PC-9 (cell line): ENCODE results near the gene THADA. TPM values are rescaled to one million over a fixed set of nuclear protein-coding genes. Genes with fewer than 3 reads are reported as not detected.
A peak's percentile ranks its signal among the peaks of the same experiment; 100 is the strongest.

ENCODE experiments used
- Bru-seq: library from RNA; stranded (reverse); fragments of 400-500 nt; gene quantifications from one replicate; lab custom pipeline; 2021; lab: Mats Ljungman, UMichigan
- BruChase-seq, 2 experiments: library from RNA; stranded (reverse); fragments of 400-500 nt; gene quantifications; one replicate each; lab custom pipeline; 2021; lab: Mats Ljungman, UMichigan
- BruUV-seq: library from RNA; stranded (reverse); fragments of 400-500 nt; replicated peaks from 2 replicates; lab custom pipeline; 2021; lab: Mats Ljungman, UMichigan
- CTCF ChIA-PET: fragments of 300-600 bp; sonication (Branson Sonifier 250); formaldehyde crosslinking; loops from one replicate; lab custom pipeline; 2022; ENCODE audit warnings: antibody characterized with exemption; lab: Charles Lee
- POLR2A ChIA-PET: fragments of 300-600 bp; sonication (Branson Sonifier 250); formaldehyde crosslinking; loops from one replicate; lab custom pipeline; 2022; ENCODE audit warnings: antibody characterized with exemption; ENCODE audit not compliant: unreplicated experiment; lab: Charles Lee
- DNase-seq, 2 experiments: peaks; one replicate each; pipeline versions ENCODE4 v3.0.0 to v3.0.0-alpha.2; 2015 to 2022; ENCODE audit warnings: mixed read lengths in 1 of 2
- H2AFZ ChIP-seq: fragments of 200-600 bp; sonication (generic); 2 replicates; pipeline ENCODE4 v1.8.1; 2017; ENCODE audit warnings: antibody characterized with exemption
- H3F3A ChIP-seq: fragments of 200-600 bp; sonication (generic); 2 replicates; pipeline ENCODE4 v1.8.1; 2017; ENCODE audit warnings: antibody characterized with exemption, mild to moderate bottlenecking, low read depth; ENCODE audit not compliant: insufficient read depth
- H3K27ac ChIP-seq: fragments of 200-600 bp; sonication (generic); 2 replicates; pipeline ENCODE4 v1.6.1; 2016; ENCODE audit warnings: mixed run types
- H3K27me3 ChIP-seq: fragments of 200-600 bp; sonication (generic); 2 replicates; pipeline ENCODE4 v1.6.1; 2016; ENCODE audit warnings: low read depth, mixed run types; ENCODE audit not compliant: insufficient read depth
- H3K36me3 ChIP-seq: fragments of 200-600 bp; sonication (generic); 2 replicates; pipeline ENCODE4 v1.6.1; 2016; ENCODE audit warnings: low read depth, mixed run types
- H3K4me1 ChIP-seq: fragments of 200-600 bp; sonication (generic); replicated peaks from 2 replicates; pipeline ENCODE4 v1.6.1; 2016; ENCODE audit warnings: mixed run types; ENCODE audit not compliant: insufficient read depth
- H3K4me2 ChIP-seq: fragments of 200-600 bp; sonication (generic); 2 replicates; pipeline ENCODE4 v1.6.1; 2017; ENCODE audit warnings: mixed run types
- H3K4me3 ChIP-seq: fragments of 200-600 bp; sonication (generic); 2 replicates; pipeline ENCODE4 v1.6.1; 2016; ENCODE audit warnings: mixed run types
- H3K79me2 ChIP-seq: fragments of 200-600 bp; sonication (generic); 2 replicates; pipeline ENCODE4 v1.6.1; 2017; ENCODE audit warnings: low read depth, mixed run types
- H3K9me2 ChIP-seq: fragments of 200-600 bp; sonication (generic); 2 replicates; pipeline ENCODE4 v1.8.1; 2017; ENCODE audit warnings: mild to moderate bottlenecking; ENCODE audit not compliant: insufficient read depth
- H3K9me3 ChIP-seq: fragments of 200-600 bp; sonication (generic); 2 replicates; pipeline ENCODE4 v1.8.1; 2016; ENCODE audit warnings: low read depth; ENCODE audit not compliant: insufficient read depth
- H4K20me1 ChIP-seq: fragments of 200-600 bp; sonication (generic); 2 replicates; pipeline ENCODE4 v1.8.1; 2017; ENCODE audit not compliant: insufficient read depth
- CTCF ChIP-seq: fragments of 200-600 bp; sonication (generic); conservative IDR thresholded peaks from 2 replicates; pipeline ENCODE4 v1.6.1; 2017; ENCODE audit warnings: mixed run types, antibody characterized with exemption, mild to moderate bottlenecking, moderate library complexity
- EZH2 ChIP-seq: fragments of 200-600 bp; sonication (generic); IDR thresholded peaks from 2 replicates; pipeline ENCODE4 v1.8.0; 2017; ENCODE audit warnings: antibody characterized with exemption, low read depth
- intact Hi-C: fragments of 100-400 bp; cut with micrococcal nuclease; formaldehyde crosslinking; loops from one replicate; pipeline ENCODE4 v1.10.0; 2022; ENCODE audit not compliant: unreplicated experiment
- long read RNA-seq: library from polyadenylated mRNA; stranded (forward); transcript quantifications from one replicate; pipeline ENCODE4 v2.0.0, GENCODE V29; 2022
- total RNA-seq: library from RNA; stranded (reverse); gene quantifications from 2 replicates; pipeline ENCODE4 v1.2.3, GENCODE V29; 2021

Gene THADA, protein sequence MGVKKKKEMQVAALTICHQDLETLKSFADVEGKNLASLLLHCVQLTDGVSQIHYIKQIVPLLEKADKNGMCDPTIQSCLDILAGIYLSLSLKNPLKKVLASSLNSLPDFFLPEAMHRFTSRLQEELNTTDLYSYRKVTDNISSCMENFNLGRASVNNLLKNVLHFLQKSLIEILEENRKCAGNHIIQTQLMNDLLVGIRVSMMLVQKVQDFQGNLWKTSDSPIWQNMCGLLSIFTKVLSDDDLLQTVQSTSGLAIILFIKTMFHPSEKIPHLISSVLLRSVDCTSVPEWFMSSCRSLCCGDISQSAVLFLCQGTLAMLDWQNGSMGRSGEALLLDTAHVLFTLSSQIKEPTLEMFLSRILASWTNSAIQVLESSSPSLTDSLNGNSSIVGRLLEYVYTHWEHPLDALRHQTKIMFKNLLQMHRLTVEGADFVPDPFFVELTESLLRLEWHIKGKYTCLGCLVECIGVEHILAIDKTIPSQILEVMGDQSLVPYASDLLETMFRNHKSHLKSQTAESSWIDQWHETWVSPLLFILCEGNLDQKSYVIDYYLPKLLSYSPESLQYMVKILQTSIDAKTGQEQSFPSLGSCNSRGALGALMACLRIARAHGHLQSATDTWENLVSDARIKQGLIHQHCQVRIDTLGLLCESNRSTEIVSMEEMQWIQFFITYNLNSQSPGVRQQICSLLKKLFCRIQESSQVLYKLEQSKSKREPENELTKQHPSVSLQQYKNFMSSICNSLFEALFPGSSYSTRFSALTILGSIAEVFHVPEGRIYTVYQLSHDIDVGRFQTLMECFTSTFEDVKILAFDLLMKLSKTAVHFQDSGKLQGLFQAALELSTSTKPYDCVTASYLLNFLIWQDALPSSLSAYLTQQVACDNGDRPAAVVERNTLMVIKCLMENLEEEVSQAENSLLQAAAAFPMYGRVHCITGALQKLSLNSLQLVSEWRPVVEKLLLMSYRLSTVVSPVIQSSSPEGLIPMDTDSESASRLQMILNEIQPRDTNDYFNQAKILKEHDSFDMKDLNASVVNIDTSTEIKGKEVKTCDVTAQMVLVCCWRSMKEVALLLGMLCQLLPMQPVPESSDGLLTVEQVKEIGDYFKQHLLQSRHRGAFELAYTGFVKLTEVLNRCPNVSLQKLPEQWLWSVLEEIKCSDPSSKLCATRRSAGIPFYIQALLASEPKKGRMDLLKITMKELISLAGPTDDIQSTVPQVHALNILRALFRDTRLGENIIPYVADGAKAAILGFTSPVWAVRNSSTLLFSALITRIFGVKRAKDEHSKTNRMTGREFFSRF (N-terminal part only)
- total RNA-seq (28.1 and 30.5 TPM in 2 replicates), Bru-seq, nascent RNA (percentile 68 among the genes with signal in this experiment), BruChase-seq, experiment 1, labeled RNA remaining after a 2-hour chase (percentile 55 among the genes with signal in this experiment), BruChase-seq, experiment 2, labeled RNA remaining after a 6-hour chase (percentile 54 among the genes with signal in this experiment)
- long read RNA-seq, full-length matches to known transcripts = 2 of 33 reads
- long read RNA-seq, partial matches to known transcripts = 17 of 33 reads
- long read RNA-seq, other reads (novel, unspliced or antisense) = 14 of 33 reads

DNA sequence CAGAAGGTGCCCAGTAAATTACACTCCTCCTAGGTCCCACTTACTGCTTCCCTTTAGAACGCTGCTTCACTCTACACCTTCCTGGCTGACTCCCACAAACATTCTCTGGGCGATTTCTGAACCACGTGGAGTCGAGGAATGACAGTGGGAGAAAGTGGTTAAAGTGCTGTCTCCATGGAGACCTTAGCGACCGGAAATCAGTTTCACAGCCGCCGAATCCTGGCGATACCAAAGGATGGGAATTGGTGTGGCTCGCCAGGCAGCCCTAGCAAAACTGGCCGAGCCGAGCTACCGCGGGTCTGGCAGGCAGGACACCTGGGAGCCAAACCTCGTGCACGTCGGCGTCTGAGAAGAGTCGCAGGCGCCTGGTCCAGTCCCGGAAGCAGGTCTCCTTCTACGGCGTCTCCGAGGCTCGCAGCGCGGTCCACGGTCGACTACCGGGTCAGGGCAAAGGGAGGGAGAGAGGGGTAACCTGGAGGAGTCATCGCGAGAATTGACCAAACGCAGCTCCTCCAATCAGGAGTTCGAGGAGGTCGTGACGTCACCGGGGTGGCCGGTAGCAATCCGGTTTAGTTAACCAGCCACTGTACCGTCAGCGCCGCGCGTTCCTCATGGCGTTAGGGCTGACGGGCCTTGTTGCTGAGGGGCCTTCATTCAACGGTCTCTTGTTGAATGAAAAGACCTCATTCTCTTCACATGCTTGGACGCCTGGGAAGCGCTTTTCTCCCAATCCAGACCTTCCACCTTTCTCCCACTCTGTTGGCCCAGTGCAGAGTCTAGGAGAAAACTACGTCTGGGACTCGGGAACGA, at the start of gene THADA:
THADA (minus strand) TSS at position 436 of the 810 bp plus-strand sequence. CDS start 3,646 bp downstream, outside the sequence.
- Histone ChIP-seq H3K79me2 (peaks cover 31% of the 10 kb centered on the region), H3K4me2 (peak within 1 kb of the TSS; percentile 85), H3K27me3 (no peaks in the 10 kb centered on the region), H2AFZ (peak within 1 kb of the TSS; percentile 95), H3K9me3 (no peaks in the 10 kb centered on the region), H3K36me3 (peaks cover 6% of the 10 kb centered on the region; the same call in 1 of the 2 replicates), H3K4me3 (peak within 1 kb of the TSS; percentile 85), H3F3A (peaks cover 5% of the 10 kb centered on the region; the same call in 1 of the 2 replicates), H3K4me1 (peaks cover 12% of the 10 kb centered on the region), H3K27ac (peak within 1 kb of the TSS; percentile 87), H4K20me1 (no peaks in the 10 kb centered on the region), H3K9me2 (no peaks in the 10 kb centered on the region)
- no peak for TF ChIP-seq CTCF
- no peak for TF ChIP-seq EZH2
- ChIA-PET POLR2A (interaction anchor here (0.5 to 1.4 kb wide), 9 partner anchors 10 to 1483 kb away, joined by 3 to 16 read pairs (median 4); partner anchors contain the start of gene PLEKHH2), CTCF (no interaction called here)
- peak; percentile 98 to 99 for DNase-seq
- intact Hi-C loops = no loop called here
- BruUV-seq = TSS peak; percentile 78

DNA sequence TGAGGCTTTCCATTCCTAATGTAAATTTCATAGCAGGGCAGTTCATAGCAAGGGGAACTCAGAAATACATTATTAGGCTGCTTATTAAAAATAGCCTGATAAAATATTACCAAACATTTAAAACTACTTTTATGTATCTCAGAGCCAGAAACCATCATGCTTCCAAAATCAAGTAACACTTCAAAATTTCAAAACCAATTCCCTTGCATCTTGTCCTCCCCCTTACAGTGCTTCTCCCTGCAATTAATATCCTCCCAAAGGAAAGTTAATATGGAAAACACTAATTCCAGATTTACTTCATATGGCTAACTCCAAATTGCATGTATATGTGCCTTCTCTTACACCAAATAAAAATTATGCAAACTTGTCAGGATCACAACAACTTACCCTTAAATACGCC, 47.8 kb upstream of the THADA start:
- Histone ChIP-seq H3K27me3 (no peaks in the 10 kb centered on the region), H3K4me2 (no peak overlapping the region), H3K9me3 (no peaks in the 10 kb centered on the region), H3K4me3 (no peak overlapping the region), H3K4me1 (no peaks in the 10 kb centered on the region), H3K27ac (no peak overlapping the region), H4K20me1 (no peaks in the 10 kb centered on the region; the same call in 1 of the 2 replicates), H3K9me2 (no peaks in the 10 kb centered on the region), H3K36me3 (no peaks in the 10 kb centered on the region), H2AFZ (no peak overlapping the region; the same call in 1 of the 2 replicates), H3K79me2 (no peaks in the 10 kb centered on the region), H3F3A (no peaks in the 10 kb centered on the region)
- POLR2A ChIA-PET = no interaction called here
- CTCF ChIA-PET = no interaction called here
- no TSS peak for BruUV-seq
- DNase-seq = no peak
- TF ChIP-seq CTCF (no peak), EZH2 (no peak)
- intact Hi-C loops = no loop called here
